Kasumi-1 (cell line): ENCODE measurements around the gene TCEAL3.
"Not testable (repeated sequence)": the region's sequence is repeated elsewhere in the genome, so short reads cannot be mapped to it uniquely, and the experiment has no call there.

Source experiments
- DNase-seq, 2 experiments: peaks; one replicate each; lab custom pipeline; 2025; lab: John Stamatoyannopoulos, UW

TCEAL3 gene

GRCh38 chrX:103607364-103608305 is at the start of gene TCEAL3:
TSS of gene TCEAL3 (plus strand) at chrX:103607963. CDS start at chrX:103609065, 1,102 bp downstream.
- DNase-seq, result no peak

- DNase-seq, result no peak
Measured at GRCh38 chrX:103560256-103560655, 47.5 kb upstream of the TCEAL3 start.

- no peak for DNase-seq
Measured at GRCh38 chrX:103562801-103563200, 45.0 kb upstream of the TCEAL3 start.

GRCh38 chrX:103565197-103565596 is 42.6 kb upstream of the TCEAL3 start:
- no peak for DNase-seq

GRCh38 chrX:103565752-103566151 is 42.0 kb upstream of the TCEAL3 start:
- DNase-seq, result no peak

GRCh38 chrX:103571121-103571520 is 36.6 kb upstream of the TCEAL3 start:
- no peak for DNase-seq

GRCh38 chrX:103571726-103572125 is 36.0 kb upstream of the TCEAL3 start:
- no peak for DNase-seq

GRCh38 chrX:103573202-103573601 is 34.6 kb upstream of the TCEAL3 start:
- DNase-seq, result no peak

GRCh38 chrX:103584596-103584995 is 23.2 kb upstream of the TCEAL3 start:
- DNase-seq, result no peak

- peak; percentile 8 to 18 for DNase-seq
Measured at GRCh38 chrX:103585411-103586313, 22.1 kb upstream of the TCEAL3 start, which contains the start of gene TCEAL4. TSS of gene TCEAL4 (plus strand) at chrX:103585515. CDS start at chrX:103586676, 1,161 bp downstream.

- no peak for DNase-seq
Measured at GRCh38 chrX:103586314-103586646, 21.5 kb upstream of the TCEAL3 start.

GRCh38 chrX:103586659-103587058 is 21.1 kb upstream of the TCEAL3 start:
- DNase-seq, result no peak

- not testable (repeated sequence) for DNase-seq
Measured at GRCh38 chrX:103592295-103592694, 15.5 kb upstream of the TCEAL3 start.

- DNase-seq, result not testable (repeated sequence)
Measured at GRCh38 chrX:103595202-103595601, 12.6 kb upstream of the TCEAL3 start.

GRCh38 chrX:103608306-103608963 is 672 bp downstream of the TCEAL3 start:
- DNase-seq, result no peak

- no peak for DNase-seq
Measured at GRCh38 chrX:103610282-103610681, 2.5 kb downstream of the TCEAL3 start.

- DNase-seq, result no peak
Measured at GRCh38 chrX:103613362-103613890, 5.7 kb downstream of the TCEAL3 start.

- no peak for DNase-seq
Measured at GRCh38 chrX:103614999-103615398, 7.2 kb downstream of the TCEAL3 start.

- DNase-seq, result no peak
Measured at GRCh38 chrX:103615781-103616371, 8.1 kb downstream of the TCEAL3 start.

GRCh38 chrX:103616676-103617186 is 9.0 kb downstream of the TCEAL3 start:
- DNase-seq, result no peak

GRCh38 chrX:103624111-103624510 is 16.3 kb downstream of the TCEAL3 start:
- DNase-seq, result no peak
